Jurkat, Clone E6-1 (cell line): ENCODE data around the gene PRM1. TPM values are rescaled to one million over a fixed set of nuclear protein-coding genes. Genes with fewer than 3 reads are reported as not detected.

Experiments used
- DNase-seq: peaks from one replicate; pipeline ENCODE4 v3.0.0-alpha.2; 2011; ENCODE audit warnings: low read depth, low spot score
- H3K4me3 ChIP-seq: 2 replicates; pipeline ENCODE4 v1.5.1; 2011; ENCODE audit warnings: mild to moderate bottlenecking, low read length, control low read depth, moderate library complexity
- polyA plus RNA-seq: library from polyadenylated mRNA; unstranded; fragments of >200 nt; gene quantifications from one replicate; pipeline ENCODE4 v1.2.1, GENCODE V29; 2012; ENCODE audit warnings: missing spikeins; ENCODE audit not compliant: insufficient read length, insufficient read depth

The PRM1 gene, protein sequence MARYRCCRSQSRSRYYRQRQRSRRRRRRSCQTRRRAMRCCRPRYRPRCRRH
- polyA plus RNA-seq: not detected

DNA sequence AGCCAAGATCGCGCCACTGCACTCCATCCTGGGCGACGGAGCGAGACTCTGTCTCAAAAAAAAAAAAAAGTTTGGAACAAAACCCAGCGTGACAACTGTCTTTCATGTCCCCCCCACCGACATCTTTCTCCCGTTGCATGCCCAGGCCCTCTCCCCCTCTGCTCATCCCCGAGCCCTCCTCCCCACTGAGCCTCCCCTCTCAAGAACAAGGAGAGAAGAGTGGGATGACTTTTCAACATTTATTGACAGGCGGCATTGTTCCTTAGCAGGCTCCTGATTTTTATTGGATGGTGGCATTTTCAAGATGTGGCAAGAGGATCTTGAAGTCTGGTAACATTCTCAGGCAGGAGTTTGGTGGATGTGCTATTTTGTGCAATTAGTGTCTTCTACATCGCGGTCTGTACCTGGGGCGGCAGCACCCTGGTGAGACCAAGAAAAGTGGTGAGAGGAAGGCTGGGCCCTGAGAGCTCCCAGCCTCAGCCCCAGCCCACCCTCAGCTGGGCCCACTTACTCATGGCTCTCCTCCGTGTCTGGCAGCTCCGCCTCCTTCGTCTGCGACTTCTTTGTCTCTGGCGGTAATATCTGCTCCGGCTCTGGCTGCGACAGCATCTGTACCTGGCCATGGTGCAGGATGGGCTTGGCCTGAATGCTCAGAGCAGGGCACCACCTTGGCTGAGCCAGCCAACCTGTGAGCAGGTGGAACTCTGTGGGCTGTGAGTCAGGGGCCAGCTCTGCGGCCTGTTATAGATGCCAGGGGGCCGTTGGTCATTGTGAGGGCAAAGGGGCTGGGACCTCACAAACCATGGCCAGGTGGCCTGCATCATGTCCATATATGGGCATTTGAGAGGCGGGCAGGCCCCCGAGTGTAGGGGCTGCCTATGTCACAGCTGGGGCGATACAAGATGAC, at the start of gene PRM1:
PRM1 (minus strand) TSS at position 715 of the 907 bp plus-strand sequence; CDS start at position 623, 92 bp downstream.
- H3K4me3 ChIP-seq: no peak within 1 kb of the TSS
- DNase-seq: no peak

GRCh38 chr16:11330526-11331237, 49.6 kb upstream of the PRM1 start:
- no peak for DNase-seq

DNA sequence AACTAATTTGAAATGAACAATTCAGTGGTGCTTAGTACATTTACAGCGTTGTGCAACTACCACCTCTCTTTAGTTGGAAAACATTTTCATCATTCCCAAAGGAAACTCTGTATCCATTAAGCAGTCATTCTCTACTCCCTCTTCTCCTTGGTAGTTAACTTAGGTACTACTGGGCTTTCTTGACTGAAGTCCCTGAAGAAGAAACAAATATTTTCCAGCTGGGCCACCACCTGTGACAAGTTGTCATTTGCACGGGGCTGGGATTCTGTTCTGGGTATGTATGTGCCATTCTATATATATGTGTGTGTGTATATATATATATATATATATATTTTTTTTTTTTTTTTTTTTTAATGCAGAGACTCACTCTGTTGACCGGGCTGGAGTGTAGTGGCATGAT, 48.8 kb upstream of the PRM1 start:
- H3K4me3 ChIP-seq: no peak overlapping the region

More at GRCh38 chr16:11330526-11331237, 49.6 kb upstream of the PRM1 start:
- no peak overlapping the region for H3K4me3 ChIP-seq

GRCh38 chr16:11329071-11329491, 48.0 kb upstream of the PRM1 start:
- no peak overlapping the region for H3K4me3 ChIP-seq
- no peak for DNase-seq

More for the DNA sequence above, 48.8 kb upstream of the PRM1 start:
- no peak for DNase-seq

GRCh38 chr16:11328172-11329070, 47.3 kb upstream of the PRM1 start:
- no peak overlapping the region for H3K4me3 ChIP-seq
- peak; percentile 73 for DNase-seq

GRCh38 chr16:11327277-11328171, 46.4 kb upstream of the PRM1 start:
- no peak overlapping the region for H3K4me3 ChIP-seq
- DNase-seq: no peak

- DNase-seq: no peak
- H3K4me3 ChIP-seq: no peak overlapping the region
Measured at GRCh38 chr16:11326737-11327276, 45.7 kb upstream of the PRM1 start.

DNA sequence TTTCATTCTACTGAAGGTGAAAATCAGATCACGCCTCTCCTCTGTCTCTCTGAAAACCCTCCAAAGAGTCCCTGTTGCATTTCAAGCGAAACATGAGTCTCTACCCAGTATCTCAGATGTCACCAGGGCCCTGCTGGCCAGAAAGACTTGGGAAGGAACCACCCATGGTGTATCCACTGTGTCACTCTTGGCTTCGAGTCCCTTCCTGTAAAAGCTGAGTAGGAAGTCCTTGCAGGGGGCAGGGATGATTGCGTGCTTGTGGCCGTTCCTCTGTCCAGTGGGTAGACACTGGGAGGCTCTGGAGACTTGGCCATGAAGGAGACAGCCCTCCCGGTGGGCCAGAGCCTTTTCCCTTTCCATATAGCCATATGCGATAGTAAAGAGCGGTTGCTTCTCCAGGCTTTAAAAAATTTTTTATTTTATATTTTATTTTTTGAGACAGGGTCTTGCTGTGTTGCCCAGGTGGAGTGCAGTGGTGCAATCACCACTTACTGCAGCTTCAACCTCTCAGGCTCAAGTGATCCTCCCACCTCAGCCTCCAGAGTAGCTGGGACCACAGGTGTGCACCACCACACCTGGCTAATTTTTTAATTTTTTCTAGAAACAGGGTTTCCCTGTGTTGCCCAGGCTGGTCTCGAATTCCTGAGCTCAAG, 45.1 kb upstream of the PRM1 start:
- H3K4me3 ChIP-seq: no peak overlapping the region
- DNase-seq: no peak

- no peak overlapping the region for H3K4me3 ChIP-seq
- no peak for DNase-seq
Measured at GRCh38 chr16:11325404-11326083, 44.4 kb upstream of the PRM1 start.

GRCh38 chr16:11323551-11324336, 42.6 kb upstream of the PRM1 start:
- no peak overlapping the region for H3K4me3 ChIP-seq
- DNase-seq: no peak

- DNase-seq: no peak
- no peak overlapping the region for H3K4me3 ChIP-seq
Measured at GRCh38 chr16:11322823-11323222, 41.7 kb upstream of the PRM1 start.

DNA sequence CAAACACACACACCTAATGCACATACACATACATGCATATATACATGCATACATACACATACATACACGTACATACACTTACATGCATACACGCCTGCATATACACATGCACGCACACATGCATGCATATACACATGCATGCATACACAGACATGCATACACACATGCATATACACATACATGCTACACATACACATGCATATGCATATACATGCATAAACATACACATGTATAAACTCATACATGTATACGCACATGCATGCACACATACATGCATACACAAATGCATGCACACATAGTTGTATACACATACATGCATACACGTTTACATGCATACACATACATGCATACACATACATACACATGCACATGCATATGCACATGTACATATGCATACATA, 40.5 kb upstream of the PRM1 start:
- no peak overlapping the region for H3K4me3 ChIP-seq
- DNase-seq: no peak

- H3K4me3 ChIP-seq: no peak overlapping the region
- DNase-seq: no peak
Measured at GRCh38 chr16:11320170-11320569, 39.0 kb upstream of the PRM1 start.

- DNase-seq: no peak
- H3K4me3 ChIP-seq: no peak overlapping the region
Measured at GRCh38 chr16:11319529-11320146, 38.5 kb upstream of the PRM1 start.

DNA sequence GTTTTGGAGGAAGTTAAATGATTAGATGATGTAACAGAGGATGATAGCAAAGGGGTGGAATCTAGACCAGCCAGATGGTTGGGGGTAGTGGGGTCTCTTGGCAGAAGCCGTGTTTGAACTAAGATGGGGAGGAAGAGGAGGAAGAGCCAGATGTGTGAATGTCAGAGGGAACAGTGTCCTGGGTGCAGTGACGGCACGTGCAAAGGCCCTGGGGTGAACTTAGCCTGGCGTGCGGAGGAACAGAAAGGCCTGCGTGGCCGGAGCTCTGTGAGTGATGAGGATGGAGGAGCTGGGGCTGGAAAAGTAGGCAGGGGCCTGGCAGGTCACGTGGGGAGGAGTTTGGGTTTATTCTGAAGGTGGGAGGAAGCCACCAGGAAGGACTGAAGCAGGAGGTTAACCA, 37.7 kb upstream of the PRM1 start:
- DNase-seq: no peak

More for the DNA sequence above, 37.7 kb upstream of the PRM1 start:
- H3K4me3 ChIP-seq: no peak overlapping the region
